Lung (tissue), 12 donors: Measurements from ENCODE around the gene TFAP2D. TPM values are rescaled to one million over a fixed set of nuclear protein-coding genes. Genes with fewer than 3 reads are reported as not detected.
A peak's percentile ranks its signal among the peaks of the same experiment; 100 is the strongest.

Experiments used
- ATAC-seq: fragments of 200-7000 bp; cut with Tn5 transposase; one replicate; pipeline ENCODE4 v1.9.1; 2020; ENCODE audit warnings: moderate number of reproducible peaks; ENCODE audit not compliant: insufficient read depth, low FRiP score
- DNase-seq, 3 donors: peaks; one replicate each; pipeline ENCODE4 v3.0.0-alpha.2; 2013 to 2017
- H3K27ac ChIP-seq, 2 donors: one replicate each; pipeline ENCODE4 v1.5.1; 2013; ENCODE audit warnings: mild to moderate bottlenecking in 2 of 2, moderate library complexity in 2 of 2, control low read depth in 1 of 2, inconsistent platforms in 1 of 2, low read depth in 1 of 2, low read length in 1 of 2
- H3K27me3 ChIP-seq, 3 donors: one replicate each; pipeline ENCODE4 v1.5.1; 2013; ENCODE audit warnings: low read length in 2 of 3; ENCODE audit not compliant: control insufficient read depth in 3 of 3, insufficient read depth in 3 of 3
- H3K36me3 ChIP-seq, 4 donors: one replicate each; pipeline ENCODE4 v1.5.1; 2013; ENCODE audit warnings: low read length in 4 of 4, mild to moderate bottlenecking in 1 of 4, moderate library complexity in 1 of 4; ENCODE audit not compliant: control insufficient read depth in 4 of 4, insufficient read depth in 4 of 4
- H3K4me1 ChIP-seq, 5 donors: one replicate each; pipeline ENCODE4 v1.5.1; 2013; ENCODE audit warnings: low read length in 5 of 5, mild to moderate bottlenecking in 2 of 5, moderate library complexity in 1 of 5; ENCODE audit not compliant: control insufficient read depth in 5 of 5, insufficient read depth in 5 of 5
- H3K4me3 ChIP-seq: one replicate; pipeline ENCODE4 v1.5.1; 2013; ENCODE audit warnings: mild to moderate bottlenecking, control low read depth, moderate library complexity
- H3K9ac ChIP-seq, 2 donors: one replicate each; pipeline ENCODE4 v1.5.1; 2013; ENCODE audit warnings: low read length in 2 of 2, control low read depth in 1 of 2; ENCODE audit not compliant: insufficient read depth in 1 of 2
- H3K9me3 ChIP-seq, 4 donors: one replicate each; pipeline ENCODE4 v1.5.1; 2013; ENCODE audit warnings: low read length in 3 of 4, mild to moderate bottlenecking in 1 of 4, moderate library complexity in 1 of 4; ENCODE audit not compliant: control insufficient read depth in 4 of 4, insufficient read depth in 3 of 4
- CTCF ChIP-seq: IDR thresholded peaks from 2 replicates; pipeline ENCODE4 v1.5.1; 2012; ENCODE audit warnings: mild to moderate bottlenecking; ENCODE audit errors: control extremely low read depth, extremely low read depth
- WGBS, 2 donors: extraction: QIAGEN DNeasy Blood & Tissue Kit; methylation state at CpG; one replicate each; pipeline ENCODE4 v1.1.7; 2013; 5-methylcytosine and 5-hydroxymethylcytosine counted together
- polyA plus RNA-seq, 2 donors: library from polyadenylated mRNA; stranded (reverse); fragments of 200-250 nt; gene quantifications; one replicate each; pipeline ENCODE4 v1.2.1, GENCODE V29; 2013
- total RNA-seq, 2 donors: library from RNA; depleted of rRNA in 1 of 2; stranded (reverse); fragments of >200 nt in 1 of 2; gene quantifications; one replicate each; pipeline ENCODE4 v1.2.1, GENCODE V29; 2014 to 2021
- donor health status: control.
- donor health status: control.
- donor health status: Bipolar disorder and iron deficiency.
- donor health status: healthy.
- donor health status: DM: yes; HTN: yes; CAD: no.

The TFAP2D gene
- total and polyA plus RNA-seq, 4 donors, result not detected

- 14 to 19% methylated on average over 2 of the region's 2 CpGs for WGBS, 2 donors
- TF ChIP-seq CTCF, result no peak
Observed at GRCh38 chr6:50718566-50718965, 5.2 kb downstream of the TFAP2D start.

GRCh38 chr6:50720623-50721022, 7.3 kb downstream of the TFAP2D start:
- Histone ChIP-seq H3K27me3 (peaks cover 15 to 98% (median 75%) of the 10 kb centered on the region in 3 donors), H3K36me3 (no peaks in the 10 kb centered on the region), H3K27ac (no peak overlapping the region), H3K4me3 (no peak overlapping the region), H3K9me3 (peaks cover 0 to 12% (median under 1%) of the 10 kb centered on the region in 4 donors), H3K9ac (no peak overlapping the region), H3K4me1 (no peaks in the 10 kb centered on the region)
- 2 to 4% methylated on average over 10 of the region's 10 CpGs for WGBS, 2 donors
- ATAC-seq, result no peak
- peak; percentile 41 to 71 (median 56) for DNase-seq
- no peak for TF ChIP-seq CTCF

More at GRCh38 chr6:50718566-50718965, 5.2 kb downstream of the TFAP2D start:
- Histone ChIP-seq H3K9ac (no peak overlapping the region), H3K4me3 (no peak overlapping the region), H3K36me3 (no peaks in the 10 kb centered on the region), H3K9me3 (peaks cover 0 to 9% (median under 1%) of the 10 kb centered on the region in 4 donors), H3K27me3 (peaks cover 17 to 96% (median 72%) of the 10 kb centered on the region in 3 donors), H3K27ac (no peak overlapping the region), H3K4me1 (no peaks in the 10 kb centered on the region)
- ATAC-seq (no peak), DNase-seq (no peak)

- H3K27me3 ChIP-seq, result peaks cover 11 to 90% (median 72%) of the 10 kb centered on the region in 3 donors
Observed at GRCh38 chr6:50721978-50722377, 8.7 kb downstream of the TFAP2D start.

More at GRCh38 chr6:50721978-50722377, 8.7 kb downstream of the TFAP2D start:
- DNase-seq, result no peak
- 2% methylated on average over 19 of the region's 19 CpGs for WGBS, 2 donors
- H3K4me1 ChIP-seq, result no peaks in the 10 kb centered on the region
- no peak overlapping the region for H3K9ac ChIP-seq
- H3K9me3 ChIP-seq, result peaks cover 0 to 12% (median under 1%) of the 10 kb centered on the region in 4 donors
- no peak for ATAC-seq
- H3K4me3 ChIP-seq, result no peak overlapping the region
- H3K27ac ChIP-seq, result no peak overlapping the region
- no peaks in the 10 kb centered on the region for H3K36me3 ChIP-seq
- TF ChIP-seq CTCF, result no peak
